Ovary (tissue), 9 donors: ENCODE results near the gene ZNF106. TPM values are rescaled to one million over a fixed set of nuclear protein-coding genes. Genes with fewer than 3 reads are reported as not detected.

Experiments used
- DNase-seq, 5 donors: peaks; one replicate each; pipeline ENCODE4 v3.0.0-alpha.2; 2019 to 2020
- H3K27ac ChIP-seq, 2 donors: fragments of 200-600 bp; one replicate each; pipeline versions ENCODE4 v1.5.1 to v1.8.0; 2019 to 2022
- H3K27me3 ChIP-seq: fragments of 200-600 bp; one replicate; pipeline ENCODE4 v1.8.0; 2022
- H3K36me3 ChIP-seq: fragments of 200-600 bp; sonication (generic); one replicate; pipeline ENCODE4 v1.5.1; 2019
- H3K4me1 ChIP-seq: one replicate; pipeline ENCODE4 v1.8.1; 2013; ENCODE audit warnings: mild to moderate bottlenecking, moderate library complexity; ENCODE audit not compliant: insufficient read depth
- H3K4me3 ChIP-seq: fragments of 200-600 bp; sonication (generic); one replicate; pipeline ENCODE4 v1.5.1; 2017
- H3K9me3 ChIP-seq, 2 donors: fragments of 200-600 bp in 1 of 2; sonication (generic) in 1 of 2; one replicate each; pipeline versions ENCODE4 v1.5.1 to v1.8.1; 2013 to 2019; ENCODE audit warnings: mild to moderate bottlenecking in 1 of 2, moderate library complexity in 1 of 2
- EP300 ChIP-seq: sonication (generic); formaldehyde crosslinking; IDR thresholded peaks from one replicate; pipeline ENCODE4 v1.6.1; 2017; ENCODE audit warnings: antibody characterized with exemption
- POLR2A ChIP-seq: fragments of 450-650 bp; IDR thresholded peaks from one replicate; pipeline ENCODE4 v1.6.1; 2017; ENCODE audit warnings: antibody characterized with exemption, mild to moderate bottlenecking, moderate library complexity
- WGBS, 3 donors: extraction: QIAGEN DNeasy Blood & Tissue Kit in 1 of 3; methylation state at CpG; one replicate each; pipeline versions ENCODE4 v1.1.5 to v1.1.7; 2013 to 2017; 5-methylcytosine and 5-hydroxymethylcytosine counted together
- intact Hi-C, 4 donors: fragments of 100-400 bp; cut with DNase I; formaldehyde crosslinking; loops; one replicate each; pipeline versions ENCODE4 v1.11.0 to v1.15.1; 2022 to 2023
- polyA plus RNA-seq, 2 donors: library from polyadenylated mRNA; stranded (reverse); fragments of 200-250 nt in 1 of 2; fragments of 350-450 nt in 1 of 2; fragmentation: Illumina TruSeq in 1 of 2; extraction: RNeasy Lipid Tissue Mini Kit (QIAGEN cat#74804) in 1 of 2; gene quantifications; one replicate each; pipeline ENCODE4 v1.2.3, GENCODE V29; 2013 to 2014
- total RNA-seq, 7 donors: library from RNA; depleted of rRNA in 2 of 7; stranded (reverse); fragments of >200 nt in 2 of 7; fragmentation: NEBNext Ultra II Directional in 3 of 7; extraction: Animal tissue kit (Norgen Biotek cat#: 25700) in 3 of 7; gene quantifications; one replicate each; pipeline versions ENCODE4 v1.1.0 to v1.2.4, GENCODE V29; 2016 to 2023
- TF ChIP-seq, protein P1 (sequence below), 3 donors: fragments of 450-650 bp in 2 of 3; fragments of 200-600 bp in 1 of 3; IDR thresholded peaks; one replicate each; pipeline versions ENCODE4 v1.5.1 to v1.8.0; 2016 to 2022; ENCODE audit warnings: antibody characterized with exemption in 3 of 3, mild to moderate bottlenecking in 1 of 3
- donor health status: DM: no; HTN: no; CAD: no; lungs with moderate emphysema.
- donor health status: DM: no; HTN: no; CAD: no.
- donor health status: Bipolar disorder and iron deficiency.
- donor health status: DM: yes; HTN: yes; CAD: no.
- donor health status: DM: no; HTN: no; CAD: no.
- donor health status: DM: yes; HTN: yes; CAD: no.

The ZNF106 gene
- total and polyA plus RNA-seq, 9 donors: 12.2 to 59.0 (median 43.4) TPM

- H3K36me3 ChIP-seq: no peaks in the 10 kb centered on the region
- H3K4me1 ChIP-seq: no peaks in the 10 kb centered on the region
- H3K27ac ChIP-seq: no peak overlapping the region
- 40 to 50% (median 49%) methylated on average over 4 of the region's 4 CpGs for WGBS, 3 donors
- H3K27me3 ChIP-seq: no peaks in the 10 kb centered on the region
- intact Hi-C loops: no loop called here
- no peak overlapping the region for H3K4me3 ChIP-seq
- TF ChIP-seq, protein P1, sequence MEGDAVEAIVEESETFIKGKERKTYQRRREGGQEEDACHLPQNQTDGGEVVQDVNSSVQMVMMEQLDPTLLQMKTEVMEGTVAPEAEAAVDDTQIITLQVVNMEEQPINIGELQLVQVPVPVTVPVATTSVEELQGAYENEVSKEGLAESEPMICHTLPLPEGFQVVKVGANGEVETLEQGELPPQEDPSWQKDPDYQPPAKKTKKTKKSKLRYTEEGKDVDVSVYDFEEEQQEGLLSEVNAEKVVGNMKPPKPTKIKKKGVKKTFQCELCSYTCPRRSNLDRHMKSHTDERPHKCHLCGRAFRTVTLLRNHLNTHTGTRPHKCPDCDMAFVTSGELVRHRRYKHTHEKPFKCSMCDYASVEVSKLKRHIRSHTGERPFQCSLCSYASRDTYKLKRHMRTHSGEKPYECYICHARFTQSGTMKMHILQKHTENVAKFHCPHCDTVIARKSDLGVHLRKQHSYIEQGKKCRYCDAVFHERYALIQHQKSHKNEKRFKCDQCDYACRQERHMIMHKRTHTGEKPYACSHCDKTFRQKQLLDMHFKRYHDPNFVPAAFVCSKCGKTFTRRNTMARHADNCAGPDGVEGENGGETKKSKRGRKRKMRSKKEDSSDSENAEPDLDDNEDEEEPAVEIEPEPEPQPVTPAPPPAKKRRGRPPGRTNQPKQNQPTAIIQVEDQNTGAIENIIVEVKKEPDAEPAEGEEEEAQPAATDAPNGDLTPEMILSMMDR (IDR thresholded peaks at IDR 0.05): no peak
- TF ChIP-seq EP300: no peak
- H3K9me3 ChIP-seq: peaks cover 0 to 3% of the 10 kb centered on the region in 2 donors
- no peak for DNase-seq
Observed at GRCh38 chr15:42375941-42376340, 115.0 kb downstream of the ZNF106 start.

- Histone ChIP-seq H3K4me3 (no peak overlapping the region), H3K4me1 (no peaks in the 10 kb centered on the region), H3K9me3 (peaks cover 0 to 3% of the 10 kb centered on the region in 2 donors), H3K27me3 (no peaks in the 10 kb centered on the region), H3K27ac (no peak overlapping the region), H3K36me3 (no peaks in the 10 kb centered on the region)
- TF ChIP-seq POLR2A (no peak), EP300 (no peak)
- TF ChIP-seq, protein P1 (IDR thresholded peaks at IDR 0.05): no peak
- 93 to 95% (median 93%) methylated on average over 5 of the region's 5 CpGs for WGBS, 3 donors
- no peak for DNase-seq
- intact Hi-C loops: no loop called here
Observed at GRCh38 chr15:42375252-42375651, 115.7 kb downstream of the ZNF106 start.

- DNase-seq: no peak
- Histone ChIP-seq H3K36me3 (no peaks in the 10 kb centered on the region), H3K9me3 (peaks cover 0 to 3% of the 10 kb centered on the region in 2 donors), H3K4me1 (no peaks in the 10 kb centered on the region), H3K4me3 (no peak overlapping the region), H3K27ac (no peak overlapping the region), H3K27me3 (no peaks in the 10 kb centered on the region)
- intact Hi-C loops: no loop called here
- TF ChIP-seq EP300 (no peak), POLR2A (no peak)
- TF ChIP-seq, protein P1 (IDR thresholded peaks at IDR 0.05): no peak
- WGBS, 3 donors: 90 to 96% (median 96%) methylated on average over 1 of the region's 1 CpG
Observed at GRCh38 chr15:42374810-42375209, 116.1 kb downstream of the ZNF106 start.

- H3K36me3 ChIP-seq: no peaks in the 10 kb centered on the region
- peaks cover 0 to 3% of the 10 kb centered on the region in 2 donors for H3K9me3 ChIP-seq
- H3K27ac ChIP-seq: no peak overlapping the region
- intact Hi-C loops: no loop called here
- DNase-seq: no peak
- no peak overlapping the region for H3K4me3 ChIP-seq
- TF ChIP-seq POLR2A: no peak
- TF ChIP-seq, protein P1 (IDR thresholded peaks at IDR 0.05): no peak
- TF ChIP-seq EP300: no peak
- H3K27me3 ChIP-seq: no peaks in the 10 kb centered on the region
- H3K4me1 ChIP-seq: no peaks in the 10 kb centered on the region
- WGBS, 3 donors: 85 to 92% (median 87%) methylated on average over 4 of the region's 4 CpGs
Observed at GRCh38 chr15:42373936-42374335, 117.0 kb downstream of the ZNF106 start.

DNA sequence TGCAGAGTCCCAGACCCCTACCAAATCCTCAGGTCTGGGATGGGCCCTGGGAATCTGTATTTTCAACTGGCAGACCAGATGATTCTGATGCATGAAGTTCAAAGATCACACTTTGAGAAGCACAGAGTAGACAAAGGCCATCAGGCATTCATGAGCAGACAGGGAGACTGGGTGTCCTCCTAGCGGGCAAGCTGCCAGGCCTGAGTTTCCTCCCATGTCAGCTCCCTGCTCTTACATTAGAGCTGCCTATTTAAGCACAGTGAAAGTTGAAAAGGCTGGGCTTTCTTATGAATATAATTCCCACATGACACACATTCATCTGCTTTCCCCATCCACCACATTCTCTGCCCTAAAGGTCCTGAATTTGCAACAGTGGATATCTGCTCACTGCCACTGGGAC lies 117.7 kb downstream of the ZNF106 start:
- intact Hi-C loops: no loop called here
- Histone ChIP-seq H3K4me3 (no peak overlapping the region), H3K4me1 (no peaks in the 10 kb centered on the region), H3K9me3 (peaks cover 0 to 3% of the 10 kb centered on the region in 2 donors), H3K36me3 (no peaks in the 10 kb centered on the region), H3K27me3 (no peaks in the 10 kb centered on the region), H3K27ac (no peak overlapping the region)
- peak in 1 of 5 donors; percentile 42 for DNase-seq
- WGBS, 3 donors: 75 to 81% (median 78%) methylated on average over 1 of the region's 1 CpG
- TF ChIP-seq EP300 (no peak), POLR2A (no peak)
- TF ChIP-seq, protein P1 (IDR thresholded peaks at IDR 0.05): no peak
